Vagina (tissue), 2 donors: ENCODE results near the gene HK2. TPM values are rescaled to one million over a fixed set of nuclear protein-coding genes. Genes with fewer than 3 reads are reported as not detected.

ENCODE experiments used
- DNase-seq, 2 donors: peaks; one replicate each; pipeline ENCODE4 v3.0.0-alpha.2; 2017; ENCODE audit errors: extremely low spot score in 2 of 2
- H3K27ac ChIP-seq: fragments of 200-600 bp; sonication (generic); one replicate; pipeline ENCODE4 v1.5.1; 2019
- H3K27me3 ChIP-seq: fragments of 200-600 bp; sonication (generic); one replicate; pipeline ENCODE4 v1.5.1; 2019
- H3K36me3 ChIP-seq, 2 donors: fragments of 200-600 bp; sonication (generic); one replicate each; pipeline ENCODE4 v1.5.1; 2017 to 2019
- H3K4me1 ChIP-seq: fragments of 200-600 bp; sonication (generic); one replicate; pipeline ENCODE4 v1.5.1; 2019
- H3K4me3 ChIP-seq, 2 donors: fragments of 200-600 bp; sonication (generic); 1 replicate in 1 of 2; 2 replicates in 1 of 2; pipeline ENCODE4 v1.5.1; 2016 to 2019
- H3K9me3 ChIP-seq: fragments of 200-600 bp; sonication (generic); one replicate; pipeline ENCODE4 v1.5.1; 2019
- POLR2A ChIP-seq, 2 donors: fragments of 450-650 bp; IDR thresholded peaks; one replicate each; pipeline ENCODE4 v1.6.1; 2017; ENCODE audit warnings: antibody characterized with exemption in 2 of 2, mild to moderate bottlenecking in 2 of 2, moderate library complexity in 2 of 2
- POLR2AphosphoS5 ChIP-seq, 2 donors: sonication (generic); formaldehyde crosslinking; IDR thresholded peaks; one replicate each; pipeline ENCODE4 v1.9.0; 2017; ENCODE audit warnings: antibody characterized with exemption in 2 of 2, mild to moderate bottlenecking in 2 of 2, low read depth in 1 of 2; ENCODE audit not compliant: insufficient read depth in 1 of 2
- intact Hi-C: fragments of 100-400 bp; cut with DNase I; formaldehyde crosslinking; loops from one replicate; pipeline ENCODE4 v1.15.1; 2023
- total RNA-seq: library from RNA; depleted of rRNA; stranded (reverse); fragments of >200 nt; gene quantifications from one replicate; pipeline ENCODE4 v1.2.3, GENCODE V29; 2016
- TF ChIP-seq, protein P1 (sequence below), 3 experiments: fragments of 450-650 bp in 2 of 3; fragments of 200-600 bp in 1 of 3; sonication (generic) in 1 of 3; IDR thresholded peaks; one replicate each; pipeline ENCODE4 v1.5.1; 2017 to 2019; ENCODE audit warnings: antibody characterized with exemption in 3 of 3, mild to moderate bottlenecking in 2 of 3, moderate library complexity in 2 of 3

The HK2 gene
- total RNA-seq, 1 donor from 2014 or later, result 5.4 TPM

DNA sequence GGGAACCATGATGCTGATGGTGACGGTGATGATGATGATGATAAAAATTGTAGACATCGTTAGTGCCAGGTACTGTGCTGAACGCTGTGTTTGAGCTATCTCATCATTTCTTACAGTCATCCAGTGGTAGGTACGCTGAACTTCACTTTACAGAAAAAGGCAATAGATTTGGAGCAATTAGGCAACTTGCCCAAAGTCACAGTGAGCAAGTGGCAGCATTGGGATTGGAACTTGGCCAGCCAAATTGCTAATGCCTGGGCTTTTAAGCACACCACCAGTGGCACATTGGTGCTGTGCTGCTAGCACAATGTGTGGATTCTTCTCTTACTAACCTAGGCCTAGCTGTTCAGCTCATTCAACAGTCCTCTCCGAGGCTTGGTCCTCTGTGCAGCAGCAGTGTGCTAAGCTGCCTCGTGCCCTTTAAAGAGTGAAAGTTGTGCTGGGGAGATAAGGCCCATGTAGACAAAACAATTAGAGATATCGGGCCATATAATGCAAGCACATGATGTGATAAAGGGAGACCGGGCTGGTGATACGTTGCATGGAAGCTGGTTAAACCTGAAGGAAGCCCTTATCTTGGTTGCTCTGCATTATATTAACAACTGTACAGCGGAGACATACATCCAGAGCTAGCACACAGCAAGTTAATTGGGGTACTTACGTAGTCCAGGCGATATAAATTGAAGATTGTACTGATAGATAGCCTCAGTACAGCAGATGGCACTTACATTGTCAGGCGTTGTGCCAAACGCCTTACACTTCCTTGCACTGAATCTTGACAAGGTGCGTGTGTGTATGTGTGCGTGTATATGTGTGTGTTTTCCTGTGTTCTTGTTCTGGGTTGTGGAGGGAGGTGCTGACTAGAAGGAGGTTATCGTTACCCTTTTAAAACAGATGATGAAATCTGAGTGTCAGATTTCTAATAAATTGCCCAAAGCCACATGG lies 28.4 kb downstream of the HK2 start:
- Histone ChIP-seq H3K4me3 (no peak overlapping the region), H3K36me3 (no peaks in the 10 kb centered on the region), H3K4me1 (no peaks in the 10 kb centered on the region), H3K27ac (no peak overlapping the region), H3K9me3 (no peaks in the 10 kb centered on the region), H3K27me3 (no peaks in the 10 kb centered on the region)
- no peak for DNase-seq
- TF ChIP-seq POLR2AphosphoS5 (IDR thresholded peaks at IDR 0.05; ENCODE audit: insufficient read depth in 1 of 2, low read depth in 1 of 2), result no peak
- TF ChIP-seq, protein P1, sequence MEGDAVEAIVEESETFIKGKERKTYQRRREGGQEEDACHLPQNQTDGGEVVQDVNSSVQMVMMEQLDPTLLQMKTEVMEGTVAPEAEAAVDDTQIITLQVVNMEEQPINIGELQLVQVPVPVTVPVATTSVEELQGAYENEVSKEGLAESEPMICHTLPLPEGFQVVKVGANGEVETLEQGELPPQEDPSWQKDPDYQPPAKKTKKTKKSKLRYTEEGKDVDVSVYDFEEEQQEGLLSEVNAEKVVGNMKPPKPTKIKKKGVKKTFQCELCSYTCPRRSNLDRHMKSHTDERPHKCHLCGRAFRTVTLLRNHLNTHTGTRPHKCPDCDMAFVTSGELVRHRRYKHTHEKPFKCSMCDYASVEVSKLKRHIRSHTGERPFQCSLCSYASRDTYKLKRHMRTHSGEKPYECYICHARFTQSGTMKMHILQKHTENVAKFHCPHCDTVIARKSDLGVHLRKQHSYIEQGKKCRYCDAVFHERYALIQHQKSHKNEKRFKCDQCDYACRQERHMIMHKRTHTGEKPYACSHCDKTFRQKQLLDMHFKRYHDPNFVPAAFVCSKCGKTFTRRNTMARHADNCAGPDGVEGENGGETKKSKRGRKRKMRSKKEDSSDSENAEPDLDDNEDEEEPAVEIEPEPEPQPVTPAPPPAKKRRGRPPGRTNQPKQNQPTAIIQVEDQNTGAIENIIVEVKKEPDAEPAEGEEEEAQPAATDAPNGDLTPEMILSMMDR (IDR thresholded peaks at IDR 0.05), result no peak
- no peak for TF ChIP-seq POLR2A (IDR thresholded peaks at IDR 0.05)
- intact Hi-C loops, result no loop called here

DNA sequence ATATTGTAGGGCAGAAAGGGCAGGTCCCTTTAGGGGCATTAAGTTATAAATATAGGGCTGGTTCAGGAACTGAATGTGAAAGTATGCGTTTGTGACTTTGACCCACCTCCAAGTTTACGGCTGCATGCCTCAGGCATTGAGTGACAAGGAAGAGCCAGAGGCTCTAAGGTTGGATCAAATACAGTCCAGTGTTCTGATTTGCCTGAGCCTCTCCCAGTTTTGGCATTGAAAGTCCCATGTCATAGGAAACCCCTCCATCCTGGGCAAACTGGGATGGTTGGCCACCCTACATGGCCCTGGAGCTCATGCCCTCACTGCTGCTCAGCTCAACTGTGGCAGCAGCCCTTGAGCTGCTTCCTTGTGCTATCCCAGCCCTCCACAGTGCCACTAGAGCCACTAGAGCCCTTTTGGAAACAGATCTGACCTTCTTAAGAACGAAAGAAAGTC lies 29.9 kb downstream of the HK2 start:
- Histone ChIP-seq H3K36me3 (no peaks in the 10 kb centered on the region), H3K4me3 (no peak overlapping the region), H3K27me3 (no peaks in the 10 kb centered on the region), H3K9me3 (no peaks in the 10 kb centered on the region), H3K27ac (no peak overlapping the region), H3K4me1 (no peaks in the 10 kb centered on the region)
- DNase-seq, result no peak
- no peak for TF ChIP-seq POLR2AphosphoS5 (IDR thresholded peaks at IDR 0.05; ENCODE audit: insufficient read depth in 1 of 2, low read depth in 1 of 2)
- intact Hi-C loops, result no loop called here

DNA sequence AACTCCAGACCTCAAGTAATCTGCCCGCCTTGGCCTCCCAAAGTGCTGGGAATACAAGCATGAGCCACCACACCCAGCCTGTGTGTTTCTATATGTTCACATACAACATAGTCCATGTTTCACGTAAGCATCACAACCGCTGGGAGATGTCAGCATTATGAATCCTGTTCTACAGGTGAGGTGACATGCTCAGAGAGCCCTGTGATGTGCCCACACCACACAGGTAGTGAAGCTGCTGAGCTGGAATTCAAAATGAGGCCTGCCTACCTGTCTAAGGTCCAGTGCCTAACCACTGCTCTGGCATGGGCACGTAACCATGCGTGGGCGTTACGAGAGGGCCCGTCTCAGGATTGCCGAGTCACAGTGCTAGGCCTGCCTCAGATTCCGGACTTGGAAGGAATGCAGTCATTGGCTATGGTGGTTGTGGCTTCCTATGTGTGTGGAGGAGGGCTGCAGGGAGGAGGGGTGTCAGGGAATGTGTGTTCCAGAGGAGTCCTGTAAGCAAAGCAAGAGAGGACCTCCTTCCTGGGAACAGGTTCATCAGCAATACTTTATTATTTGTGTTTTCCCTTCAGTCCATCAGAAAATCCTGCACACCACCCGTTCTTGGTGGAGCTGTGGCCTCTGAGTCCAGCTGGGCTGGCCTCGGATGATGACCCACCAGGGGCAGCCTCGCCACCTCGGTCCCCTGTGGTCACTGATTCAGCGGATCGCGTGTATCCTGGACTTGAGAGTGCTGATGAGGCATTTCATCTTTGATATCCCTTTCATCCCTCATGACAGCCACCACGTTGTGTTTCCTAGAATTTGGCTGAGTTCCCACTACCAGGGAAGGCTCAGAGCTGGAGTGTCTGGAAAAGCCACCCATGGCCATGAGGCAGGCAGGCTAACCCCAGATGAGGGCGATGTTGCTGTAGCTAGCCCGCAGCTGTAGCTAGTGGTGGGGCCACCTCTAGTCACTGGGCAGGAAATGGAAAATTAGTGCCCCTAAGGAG lies 31.1 kb downstream of the HK2 start:
- Histone ChIP-seq H3K27ac (no peak overlapping the region), H3K27me3 (no peaks in the 10 kb centered on the region), H3K4me1 (no peaks in the 10 kb centered on the region), H3K9me3 (no peaks in the 10 kb centered on the region), H3K4me3 (no peak overlapping the region), H3K36me3 (no peaks in the 10 kb centered on the region)
- intact Hi-C loops, result no loop called here
- no peak for DNase-seq
- TF ChIP-seq POLR2AphosphoS5 (IDR thresholded peaks at IDR 0.05; ENCODE audit: insufficient read depth in 1 of 2, low read depth in 1 of 2), result no peak

DNA sequence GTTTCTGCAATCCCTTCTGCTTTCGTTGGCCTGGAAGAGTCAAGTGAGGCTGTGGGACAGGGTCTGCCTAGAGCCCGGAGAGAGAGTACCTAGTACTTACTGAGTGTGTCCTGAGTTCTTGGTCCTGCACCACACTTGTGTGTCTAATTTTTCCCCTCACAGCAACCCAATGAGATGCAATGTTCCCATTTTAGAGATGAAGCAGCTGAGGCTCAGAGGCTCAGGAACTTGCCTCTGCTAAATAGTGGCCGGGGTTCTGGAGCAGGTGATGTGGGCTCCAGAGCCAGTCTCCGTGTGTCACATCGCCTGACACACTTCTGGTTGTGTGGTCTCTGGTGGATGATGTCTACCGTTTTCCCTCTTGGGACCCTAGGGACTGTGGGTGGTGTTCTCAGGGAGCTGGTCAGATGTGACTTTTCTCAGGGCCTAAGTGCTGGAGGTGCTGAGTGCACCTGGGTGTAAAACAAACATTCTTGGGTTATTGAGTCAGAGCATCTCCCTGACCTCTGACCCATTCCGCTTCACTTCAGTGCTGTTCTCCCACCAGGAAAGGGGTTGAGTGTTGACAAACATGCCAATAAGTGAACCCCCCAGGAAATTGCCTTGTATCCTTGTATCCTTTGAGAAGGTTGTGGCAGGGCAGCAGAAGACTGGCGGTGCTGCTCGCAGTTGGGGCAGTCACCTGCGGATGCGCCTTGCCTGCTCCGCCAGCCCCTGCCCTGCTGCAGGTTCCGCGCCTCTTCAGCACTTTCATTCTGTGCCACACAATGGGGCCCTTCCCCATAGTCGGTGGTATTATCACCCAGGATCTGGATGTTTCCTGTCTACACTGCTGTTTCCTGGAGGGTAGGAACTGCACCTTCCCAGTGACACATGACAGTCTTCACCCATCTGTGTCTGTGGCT lies 32.1 kb downstream of the HK2 start:
- H3K27ac ChIP-seq, result no peak overlapping the region
- H3K36me3 ChIP-seq, result no peaks in the 10 kb centered on the region
- intact Hi-C loops, result no loop called here

More for the DNA sequence above, 32.1 kb downstream of the HK2 start:
- Histone ChIP-seq H3K27me3 (no peaks in the 10 kb centered on the region), H3K9me3 (no peaks in the 10 kb centered on the region), H3K4me1 (no peaks in the 10 kb centered on the region), H3K4me3 (no peak overlapping the region)
- TF ChIP-seq POLR2A (IDR thresholded peaks at IDR 0.05) (no peak), POLR2AphosphoS5 (IDR thresholded peaks at IDR 0.05; ENCODE audit: insufficient read depth in 1 of 2, low read depth in 1 of 2) (no peak)
- TF ChIP-seq, protein P1 (IDR thresholded peaks at IDR 0.05), result no peak
- no peak for DNase-seq
